K562 (cell line): Measurements from ENCODE around the gene MTCL3.

Source experiments
- REST ChIP-seq, 2 experiments: fragments of 450-650 bp; formaldehyde crosslinking in 1 of 2; IDR thresholded peaks; 2 replicates each; pipeline versions ENCODE4 v1.4.0 to v1.6.1; 2014 to 2020; ENCODE audit warnings: mild to moderate bottlenecking in 2 of 2, borderline replicate concordance in 1 of 2, low read depth in 1 of 2

MTCL3 gene

GRCh38 chr6:127539272-127539671, 20.1 kb upstream of the MTCL3 start (continued):
- TF ChIP-seq REST (IDR thresholded peaks at IDR 0.05; ENCODE audit: borderline replicate concordance) (peak; percentile 14; the same call in 1 of the 2 replicates), REST (CRISPR knock-in tag; IDR thresholded peaks at IDR 0.05; ENCODE audit: low read depth) (no peak)
